Large intestine (tissue), 3 donors: Measurements from ENCODE around the gene LHFPL6. TPM values are rescaled to one million over a fixed set of nuclear protein-coding genes. Genes with fewer than 3 reads are reported as not detected.

ENCODE experiments used
- DNase-seq, 2 donors: peaks; one replicate each; pipeline versions ENCODE4 v3.0.0 to v3.0.0-alpha.2; 2013
- H3K27ac ChIP-seq: one replicate; pipeline ENCODE4 v1.5.1; 2013; ENCODE audit warnings: low read length
- H3K27me3 ChIP-seq: 2 replicates; pipeline ENCODE4 v1.6.1; 2013; ENCODE audit warnings: low read length; ENCODE audit not compliant: control insufficient read depth, insufficient read depth
- H3K36me3 ChIP-seq: 2 replicates; pipeline ENCODE4 v1.6.1; 2013; ENCODE audit warnings: low read length; ENCODE audit not compliant: control insufficient read depth, insufficient read depth
- H3K4me1 ChIP-seq: one replicate; pipeline ENCODE4 v1.6.1; 2013; ENCODE audit warnings: low read length; ENCODE audit not compliant: control insufficient read depth, insufficient read depth
- H3K4me3 ChIP-seq: one replicate; pipeline ENCODE4 v1.5.1; 2013; ENCODE audit warnings: low read length
- H3K9me3 ChIP-seq: one replicate; pipeline ENCODE4 v1.6.1; 2013; ENCODE audit warnings: mild to moderate bottlenecking, low read depth, low read length, moderate library complexity; ENCODE audit not compliant: control insufficient read depth
- WGBS: methylation state at CpG from one replicate; pipeline ENCODE4 v1.1.5; 2013; ENCODE audit warnings: low lambda C conversion rate; ENCODE audit not compliant: insufficient coverage; 5-methylcytosine and 5-hydroxymethylcytosine counted together
- polyA plus RNA-seq: library from polyadenylated mRNA; unstranded; fragments of 120-200 nt; gene quantifications from one replicate; pipeline ENCODE4 v1.2.1, GENCODE V29; 2013

LHFPL6 gene
- polyA plus RNA-seq, 1 donor: 22.6 TPM

- peak; percentile 30 to 35 for DNase-seq
- Histone ChIP-seq H3K36me3 (no peaks in the 10 kb centered on the region), H3K27ac (no peak overlapping the region), H3K4me1 (no peaks in the 10 kb centered on the region), H3K9me3 (no peaks in the 10 kb centered on the region), H3K4me3 (no peak overlapping the region), H3K27me3 (no peaks in the 10 kb centered on the region)
- 70% methylated on average over 5 of the region's 5 CpGs for WGBS
Measured at GRCh38 chr13:39612023-39612637, 9.1 kb upstream of the LHFPL6 start.

- Histone ChIP-seq H3K27ac (no peak overlapping the region), H3K4me1 (no peaks in the 10 kb centered on the region), H3K9me3 (no peaks in the 10 kb centered on the region), H3K27me3 (peaks cover 3% of the 10 kb centered on the region), H3K36me3 (no peaks in the 10 kb centered on the region), H3K4me3 (no peak overlapping the region)
- no peak for DNase-seq
- no CpG with 5 or more reads among the region's 4 CpGs for WGBS
Measured at GRCh38 chr13:39607876-39608275, 4.9 kb upstream of the LHFPL6 start.

- H3K4me1 ChIP-seq: no peaks in the 10 kb centered on the region
- peaks cover 21% of the 10 kb centered on the region for H3K27me3 ChIP-seq
- DNase-seq: no peak
- no peak overlapping the region for H3K4me3 ChIP-seq
- WGBS: no CpG with 5 or more reads among the region's 3 CpGs
- H3K9me3 ChIP-seq: peaks cover 4% of the 10 kb centered on the region
- no peak overlapping the region for H3K27ac ChIP-seq
- H3K36me3 ChIP-seq: no peaks in the 10 kb centered on the region
Measured at GRCh38 chr13:39605677-39606320, 2.8 kb upstream of the LHFPL6 start.

- H3K27ac ChIP-seq: no peak overlapping the region
- peaks cover 4% of the 10 kb centered on the region for H3K9me3 ChIP-seq
- peaks cover 26% of the 10 kb centered on the region for H3K27me3 ChIP-seq
- H3K36me3 ChIP-seq: no peaks in the 10 kb centered on the region
- no peak overlapping the region for H3K4me3 ChIP-seq
- DNase-seq: no peak
- WGBS: 65% methylated on average over 2 of the region's 5 CpGs
- H3K4me1 ChIP-seq: no peaks in the 10 kb centered on the region
Measured at GRCh38 chr13:39604756-39605155, 1.8 kb upstream of the LHFPL6 start.

GRCh38 chr13:39603424-39603947 is 493 bp upstream of the LHFPL6 start:
- WGBS: no CpG with 5 or more reads among the region's 15 CpGs
- peak in 1 of 2 donors; percentile 26 for DNase-seq
- H3K4me3 ChIP-seq: peak overlapping the region; percentile 70
- peaks cover 26% of the 10 kb centered on the region for H3K27me3 ChIP-seq
- H3K36me3 ChIP-seq: no peaks in the 10 kb centered on the region
- H3K4me1 ChIP-seq: no peaks in the 10 kb centered on the region
- H3K9me3 ChIP-seq: peaks cover 4% of the 10 kb centered on the region
- peak overlapping the region; percentile 28 for H3K27ac ChIP-seq

- Histone ChIP-seq H3K27me3 (peaks cover 26% of the 10 kb centered on the region), H3K4me3 (peak overlapping the region; percentile 70), H3K9me3 (peaks cover 4% of the 10 kb centered on the region), H3K27ac (peak overlapping the region; percentile 62), H3K36me3 (no peaks in the 10 kb centered on the region), H3K4me1 (no peaks in the 10 kb centered on the region)
- no CpG with 5 or more reads among the region's 11 CpGs for WGBS
- DNase-seq: no peak
Measured at GRCh38 chr13:39602277-39602613, 748 bp downstream of the LHFPL6 start.

- H3K4me1 ChIP-seq: no peaks in the 10 kb centered on the region
- no peak overlapping the region for H3K27ac ChIP-seq
- H3K27me3 ChIP-seq: peaks cover 26% of the 10 kb centered on the region
- H3K4me3 ChIP-seq: peak overlapping the region; percentile 70
- 57% methylated on average over 2 of the region's 3 CpGs for WGBS
- DNase-seq: no peak
- H3K36me3 ChIP-seq: no peaks in the 10 kb centered on the region
- H3K9me3 ChIP-seq: peaks cover 4% of the 10 kb centered on the region
Measured at GRCh38 chr13:39601636-39602035, 1.4 kb downstream of the LHFPL6 start.

- Histone ChIP-seq H3K4me3 (no peak overlapping the region), H3K36me3 (no peaks in the 10 kb centered on the region), H3K27me3 (peaks cover 26% of the 10 kb centered on the region), H3K9me3 (peaks cover 4% of the 10 kb centered on the region), H3K4me1 (no peaks in the 10 kb centered on the region), H3K27ac (no peak overlapping the region)
- no CpG with 5 or more reads among the region's 9 CpGs for WGBS
- DNase-seq: no peak
Measured at GRCh38 chr13:39600766-39601165, 2.2 kb downstream of the LHFPL6 start.

GRCh38 chr13:39599842-39600241 is 3.2 kb downstream of the LHFPL6 start:
- Histone ChIP-seq H3K27ac (no peak overlapping the region), H3K27me3 (peaks cover 26% of the 10 kb centered on the region), H3K9me3 (peaks cover 4% of the 10 kb centered on the region), H3K4me3 (no peak overlapping the region), H3K36me3 (no peaks in the 10 kb centered on the region), H3K4me1 (no peaks in the 10 kb centered on the region)
- no peak for DNase-seq
- no CpG with 5 or more reads among the region's 1 CpG for WGBS

GRCh38 chr13:39599012-39599411 is 4.0 kb downstream of the LHFPL6 start:
- no peak for DNase-seq
- Histone ChIP-seq H3K27ac (no peak overlapping the region), H3K4me3 (no peak overlapping the region), H3K36me3 (no peaks in the 10 kb centered on the region), H3K9me3 (peaks cover 4% of the 10 kb centered on the region), H3K27me3 (peaks cover 26% of the 10 kb centered on the region), H3K4me1 (no peaks in the 10 kb centered on the region)
- WGBS: no CpG with 5 or more reads among the region's 1 CpG

GRCh38 chr13:39597838-39598237 is 5.2 kb downstream of the LHFPL6 start:
- Histone ChIP-seq H3K9me3 (peaks cover 4% of the 10 kb centered on the region), H3K27ac (no peak overlapping the region), H3K4me3 (no peak overlapping the region), H3K4me1 (no peaks in the 10 kb centered on the region), H3K36me3 (no peaks in the 10 kb centered on the region), H3K27me3 (peaks cover 23% of the 10 kb centered on the region)
- WGBS: no CpG with 5 or more reads among the region's 2 CpGs
- DNase-seq: no peak
